PFSK-1 (cell line): ENCODE data around the gene MED20.

ENCODE experiments used
- FOXP2 ChIP-seq: optimal IDR thresholded peaks from 2 replicates; pipeline ENCODE3; 2011; ENCODE audit warnings: borderline replicate concordance, control low read depth, inconsistent platforms; ENCODE audit not compliant: insufficient read depth; ENCODE audit errors: extremely low read length, extremely low read depth
- POLR2AphosphoS5 ChIP-seq: IDR thresholded peaks from 2 replicates; pipeline ENCODE4 v1.6.1; 2012; ENCODE audit warnings: low read depth, mild to moderate bottlenecking, control low read depth, low read length, moderate library complexity
- REST ChIP-seq, 2 experiments: IDR thresholded peaks; 2 replicates each; pipeline versions ENCODE4 v1.6.1 to v1.8.0; 2011 to 2012; ENCODE audit warnings: low read depth in 2 of 2, low read length in 2 of 2, control low read depth in 1 of 2, inconsistent platforms in 1 of 2, mild to moderate bottlenecking in 1 of 2, moderate library complexity in 1 of 2; ENCODE audit not compliant: insufficient read depth in 1 of 2
- SIN3A ChIP-seq: IDR thresholded peaks from 2 replicates; pipeline ENCODE4 v1.6.1; 2012; ENCODE audit warnings: mild to moderate bottlenecking, low read length, moderate library complexity, borderline replicate concordance; ENCODE audit not compliant: insufficient read depth
- TAF1 ChIP-seq: IDR thresholded peaks from 2 replicates; pipeline ENCODE4 v1.6.1; 2012; ENCODE audit warnings: low read length, control low read depth, borderline replicate concordance; ENCODE audit not compliant: insufficient read depth

MED20 gene

GRCh38 chr6:41940759-41941279 is 19.9 kb upstream of the MED20 start:
- TF ChIP-seq TAF1 (no peak), SIN3A (no peak), POLR2AphosphoS5 (no peak), REST (IDR thresholded peaks at IDR 0.05; ENCODE audit: insufficient read depth in 1 of 2, low read depth in 2 of 2, low read length in 2 of 2) (no peak), FOXP2 (no peak)

- no peak for TF ChIP-seq FOXP2
Measured at GRCh38 chr6:41939848-41940758, 19.2 kb upstream of the MED20 start.

- TF ChIP-seq REST (IDR thresholded peaks at IDR 0.05; ENCODE audit: insufficient read depth in 1 of 2, low read depth in 2 of 2, low read length in 2 of 2) = no peak
- no peak for TF ChIP-seq TAF1
- TF ChIP-seq POLR2AphosphoS5 = no peak; the same call in 1 of the 2 replicates
- no peak for TF ChIP-seq SIN3A
- no peak for TF ChIP-seq FOXP2
Measured at GRCh38 chr6:41939176-41939847, 18.4 kb upstream of the MED20 start.

- TF ChIP-seq POLR2AphosphoS5 (no peak), REST (IDR thresholded peaks at IDR 0.05; ENCODE audit: insufficient read depth in 1 of 2, low read depth in 2 of 2, low read length in 2 of 2) (no peak), FOXP2 (no peak), TAF1 (no peak), SIN3A (no peak)
Measured at GRCh38 chr6:41938590-41939175, 17.7 kb upstream of the MED20 start.

GRCh38 chr6:41937861-41938574 is 17.1 kb upstream of the MED20 start:
- TF ChIP-seq FOXP2 = no peak
- TF ChIP-seq POLR2AphosphoS5 = peak; percentile 24; the same call in 1 of the 2 replicates
- TF ChIP-seq REST (IDR thresholded peaks at IDR 0.05; ENCODE audit: insufficient read depth in 1 of 2, low read depth in 2 of 2, low read length in 2 of 2) = no peak
- no peak for TF ChIP-seq TAF1
- TF ChIP-seq SIN3A = no peak
